WTC11 (cell line): ENCODE data around the gene STARD8. TPM values are rescaled to one million over a fixed set of nuclear protein-coding genes. Genes with fewer than 3 reads are reported as not detected.

Experiments
- ATAC-seq: fragments of 200-7000 bp; cut with Tn5 transposase; 2 replicates; pipeline ENCODE4 v1.10.0; 2021; ENCODE audit warnings: mild to moderate bottlenecking, moderate library complexity
- CTCF ChIA-PET: fragments of 300-600 bp; sonication (Branson Sonifier 250); formaldehyde crosslinking; loops from one replicate; lab custom pipeline; 2021; ENCODE audit warnings: antibody characterized with exemption; lab: Charles Lee
- POLR2A ChIA-PET: fragments of 350-600 bp; sonication (Branson Sonifier 250); formaldehyde crosslinking; loops from one replicate; lab custom pipeline; 2021; ENCODE audit warnings: antibody characterized with exemption; lab: Charles Lee
- DNase-seq: peaks from one replicate; pipeline ENCODE4 v3.0.0; 2021; ENCODE audit warnings: low spot score
- H3K27ac Mint-ChIP-seq: 2 replicates; pipeline ENCODE4 v1.8.0; 2021; ENCODE audit warnings: mixed read lengths
- H3K27me3 Mint-ChIP-seq: 2 replicates; pipeline ENCODE4 v1.8.0; 2021; ENCODE audit warnings: low read depth, mild to moderate bottlenecking, moderate library complexity, mixed read lengths
- H3K36me3 Mint-ChIP-seq: 2 replicates; pipeline ENCODE4 v1.8.0; 2021; ENCODE audit warnings: mixed read lengths
- H3K4me1 Mint-ChIP-seq: 2 replicates; pipeline ENCODE4 v1.8.0; 2022; ENCODE audit warnings: mixed read lengths
- H3K4me3 Mint-ChIP-seq: 2 replicates; pipeline ENCODE4 v1.8.0; 2021; ENCODE audit warnings: mild to moderate bottlenecking, moderate library complexity, mixed read lengths
- H3K9me3 Mint-ChIP-seq: 2 replicates; pipeline ENCODE4 v1.8.0; 2021; ENCODE audit warnings: mixed read lengths
- ETV6 ChIP-seq: sonication (generic); formaldehyde crosslinking; IDR thresholded peaks from 2 replicates; pipeline ENCODE4 v1.8.1; 2022; ENCODE audit warnings: mild to moderate bottlenecking, missing genetic modification reagents
- FOXP1 ChIP-seq: sonication (generic); formaldehyde crosslinking; IDR thresholded peaks from 2 replicates; pipeline ENCODE4 v1.8.0; 2022; ENCODE audit warnings: missing genetic modification reagents, mild to moderate bottlenecking, moderate library complexity, borderline replicate concordance
- GRHL2 ChIP-seq: fragments of 250-450 bp; sonication (Bioruptor Pico); IDR thresholded peaks from 2 replicates; pipeline ENCODE4 v1.8.0; 2022; ENCODE audit warnings: mild to moderate bottlenecking, moderate library complexity; ENCODE audit not compliant: insufficient replicate concordance, severe bottlenecking
- GTF2I ChIP-seq: fragments of 250-450 bp; sonication (Bioruptor Pico); conservative IDR thresholded peaks from 2 replicates; pipeline ENCODE4 v1.4.0; 2021; ENCODE audit warnings: mild to moderate bottlenecking
- HMGA2 ChIP-seq: fragments of 250-450 bp; sonication (Bioruptor Pico); IDR thresholded peaks from 2 replicates; pipeline ENCODE4 v1.4.0; 2021; ENCODE audit warnings: mild to moderate bottlenecking, moderate library complexity
- KAT7 ChIP-seq: sonication (generic); formaldehyde crosslinking; IDR thresholded peaks from 2 replicates; pipeline ENCODE4 v1.8.1; 2023; ENCODE audit warnings: missing genetic modification reagents, mild to moderate bottlenecking, borderline replicate concordance
- NFATC4 ChIP-seq: fragments of 250-450 bp; sonication (Bioruptor Pico); IDR thresholded peaks from 2 replicates; pipeline ENCODE4 v1.9.0; 2021; ENCODE audit warnings: mild to moderate bottlenecking
- RORB ChIP-seq: fragments of 250-450 bp; sonication (Bioruptor Pico); IDR thresholded peaks from 2 replicates; pipeline ENCODE4 v1.9.0; 2021; ENCODE audit warnings: mild to moderate bottlenecking
- SP1 ChIP-seq: sonication (generic); formaldehyde crosslinking; conservative IDR thresholded peaks from 2 replicates; pipeline ENCODE4 v1.8.1; 2022; ENCODE audit warnings: missing genetic modification reagents
- TEAD1 ChIP-seq: sonication (generic); formaldehyde crosslinking; IDR thresholded peaks from 2 replicates; pipeline ENCODE4 v1.8.0; 2022; ENCODE audit warnings: mild to moderate bottlenecking, missing genetic modification reagents
- TP53 ChIP-seq: sonication (generic); formaldehyde crosslinking; IDR thresholded peaks from 2 replicates; pipeline ENCODE4 v1.8.1; 2023; ENCODE audit warnings: mild to moderate bottlenecking, missing genetic modification reagents
- ZNF121 ChIP-seq: sonication (generic); formaldehyde crosslinking; IDR thresholded peaks from 2 replicates; pipeline ENCODE4 v1.8.0; 2023; ENCODE audit warnings: missing genetic modification reagents
- ZNF263 ChIP-seq: sonication (generic); formaldehyde crosslinking; IDR thresholded peaks from 2 replicates; pipeline ENCODE4 v1.8.1; 2022; ENCODE audit warnings: low read depth, mild to moderate bottlenecking, moderate library complexity, missing genetic modification reagents
- total RNA-seq: library from RNA; stranded (reverse); gene quantifications from 3 replicates; pipeline ENCODE4 v1.2.3, GENCODE V29; 2021
- TF ChIP-seq, protein P1 (sequence below): sonication (generic); formaldehyde crosslinking; IDR thresholded peaks from 2 replicates; pipeline ENCODE4 v1.8.0; 2022; ENCODE audit warnings: mild to moderate bottlenecking, missing genetic modification reagents
- TF ChIP-seq, protein P2 (sequence below): sonication (generic); formaldehyde crosslinking; IDR thresholded peaks from 2 replicates; pipeline ENCODE4 v1.8.1; 2022; ENCODE audit warnings: missing genetic modification reagents, borderline replicate concordance
- TF ChIP-seq, protein P3 (sequence below): fragments of 250-450 bp; sonication (Bioruptor Pico); IDR thresholded peaks from 2 replicates; pipeline ENCODE4 v1.9.0; 2021; ENCODE audit warnings: mild to moderate bottlenecking
- TF ChIP-seq, protein P4 (sequence below): sonication (generic); formaldehyde crosslinking; IDR thresholded peaks from 2 replicates; pipeline ENCODE4 v1.8.0; 2022; ENCODE audit warnings: mild to moderate bottlenecking, missing genetic modification reagents
- TF ChIP-seq, protein P5 (sequence below): sonication (generic); formaldehyde crosslinking; IDR thresholded peaks from 2 replicates; pipeline ENCODE4 v1.8.1; 2023; ENCODE audit warnings: mild to moderate bottlenecking, missing genetic modification reagents
- TF ChIP-seq, protein P6 (sequence below): sonication (generic); formaldehyde crosslinking; IDR thresholded peaks from 2 replicates; pipeline ENCODE4 v1.8.1; 2023; ENCODE audit warnings: mild to moderate bottlenecking, missing genetic modification reagents, moderate library complexity

Gene STARD8
- total RNA-seq, 1 experiment from 2014 or later, result 8.5 TPM

DNA sequence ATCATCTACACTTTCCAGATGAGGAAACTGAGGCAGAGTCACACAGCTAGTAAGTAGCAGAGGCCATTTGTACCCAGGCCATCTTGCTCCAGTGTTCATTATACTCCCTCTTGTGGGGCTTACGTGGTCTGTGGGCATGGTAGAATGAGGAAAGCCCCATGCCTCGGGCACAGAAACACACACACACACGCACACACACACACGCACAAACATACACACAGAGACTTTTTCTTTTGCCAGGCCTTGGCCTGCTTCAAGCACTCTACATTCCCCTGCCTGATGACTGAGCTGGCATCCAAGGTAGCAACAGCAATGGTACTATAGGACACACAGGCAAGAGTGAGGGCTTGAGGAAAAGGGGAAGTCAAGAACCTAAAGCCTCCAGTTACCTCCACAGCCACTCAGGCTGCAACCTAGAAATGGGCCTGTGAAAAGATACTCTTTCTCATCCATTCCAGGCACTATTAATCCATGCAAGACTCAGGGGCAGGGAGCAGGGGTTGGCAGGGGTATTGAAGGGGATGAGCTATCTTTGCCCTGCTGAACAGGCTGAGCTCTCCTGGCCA, 43.6 kb downstream of the STARD8 start:
- ChIA-PET POLR2A (no interaction called here), CTCF (no interaction called here)

DNA sequence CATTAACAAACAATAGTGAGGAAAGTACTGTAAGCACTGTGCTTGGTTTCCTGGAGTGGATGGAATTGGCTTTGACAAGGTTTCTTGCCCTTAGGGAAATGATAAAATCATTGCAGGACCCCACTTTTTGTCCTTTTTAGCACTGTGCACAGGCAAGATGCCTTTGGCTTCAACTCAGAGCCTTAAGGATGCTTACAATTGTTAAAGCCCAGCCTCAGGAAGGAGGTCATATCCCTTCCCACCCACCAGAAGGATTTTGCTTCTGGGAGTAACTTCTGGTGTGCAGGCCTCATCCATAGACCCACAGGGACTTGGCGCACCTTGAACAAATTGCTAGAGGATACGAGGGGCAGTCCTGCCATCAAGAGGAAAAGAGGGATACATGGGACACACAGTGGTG, 44.5 kb downstream of the STARD8 start:
- ATAC-seq, result no peak
- DNase-seq, result no peak
- H3K4me1 Mint-ChIP-seq, result peaks cover 32% of the 10 kb centered on the region
- ChIA-PET CTCF (no interaction called here), POLR2A (no interaction called here)
- TF ChIP-seq, protein P1, sequence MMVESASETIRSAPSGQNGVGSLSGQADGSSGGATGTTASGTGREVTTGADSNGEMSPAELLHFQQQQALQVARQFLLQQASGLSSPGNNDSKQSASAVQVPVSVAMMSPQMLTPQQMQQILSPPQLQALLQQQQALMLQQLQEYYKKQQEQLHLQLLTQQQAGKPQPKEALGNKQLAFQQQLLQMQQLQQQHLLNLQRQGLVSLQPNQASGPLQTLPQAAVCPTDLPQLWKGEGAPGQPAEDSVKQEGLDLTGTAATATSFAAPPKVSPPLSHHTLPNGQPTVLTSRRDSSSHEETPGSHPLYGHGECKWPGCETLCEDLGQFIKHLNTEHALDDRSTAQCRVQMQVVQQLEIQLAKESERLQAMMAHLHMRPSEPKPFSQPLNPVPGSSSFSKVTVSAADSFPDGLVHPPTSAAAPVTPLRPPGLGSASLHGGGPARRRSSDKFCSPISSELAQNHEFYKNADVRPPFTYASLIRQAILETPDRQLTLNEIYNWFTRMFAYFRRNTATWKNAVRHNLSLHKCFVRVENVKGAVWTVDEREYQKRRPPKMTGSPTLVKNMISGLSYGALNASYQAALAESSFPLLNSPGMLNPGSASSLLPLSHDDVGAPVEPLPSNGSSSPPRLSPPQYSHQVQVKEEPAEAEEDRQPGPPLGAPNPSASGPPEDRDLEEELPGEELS (CRISPR knock-in tag), result no peak
- no peak for TF ChIP-seq GRHL2
- no peak for TF ChIP-seq RORB (CRISPR knock-in tag)
- TF ChIP-seq, protein P2, sequence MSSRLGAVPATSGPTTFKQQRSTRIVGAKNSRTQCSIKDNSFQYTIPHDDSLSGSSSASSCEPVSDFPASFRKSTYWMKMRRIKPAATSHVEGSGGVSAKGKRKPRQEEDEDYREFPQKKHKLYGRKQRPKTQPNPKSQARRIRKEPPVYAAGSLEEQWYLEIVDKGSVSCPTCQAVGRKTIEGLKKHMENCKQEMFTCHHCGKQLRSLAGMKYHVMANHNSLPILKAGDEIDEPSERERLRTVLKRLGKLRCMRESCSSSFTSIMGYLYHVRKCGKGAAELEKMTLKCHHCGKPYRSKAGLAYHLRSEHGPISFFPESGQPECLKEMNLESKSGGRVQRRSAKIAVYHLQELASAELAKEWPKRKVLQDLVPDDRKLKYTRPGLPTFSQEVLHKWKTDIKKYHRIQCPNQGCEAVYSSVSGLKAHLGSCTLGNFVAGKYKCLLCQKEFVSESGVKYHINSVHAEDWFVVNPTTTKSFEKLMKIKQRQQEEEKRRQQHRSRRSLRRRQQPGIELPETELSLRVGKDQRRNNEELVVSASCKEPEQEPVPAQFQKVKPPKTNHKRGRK (CRISPR knock-in tag), result no peak
- TF ChIP-seq, protein P3, sequence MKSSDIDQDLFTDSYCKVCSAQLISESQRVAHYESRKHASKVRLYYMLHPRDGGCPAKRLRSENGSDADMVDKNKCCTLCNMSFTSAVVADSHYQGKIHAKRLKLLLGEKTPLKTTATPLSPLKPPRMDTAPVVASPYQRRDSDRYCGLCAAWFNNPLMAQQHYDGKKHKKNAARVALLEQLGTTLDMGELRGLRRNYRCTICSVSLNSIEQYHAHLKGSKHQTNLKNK (CRISPR knock-in tag), result no peak
- no peak for TF ChIP-seq NFATC4 (CRISPR knock-in tag)
- TF ChIP-seq, protein P4, sequence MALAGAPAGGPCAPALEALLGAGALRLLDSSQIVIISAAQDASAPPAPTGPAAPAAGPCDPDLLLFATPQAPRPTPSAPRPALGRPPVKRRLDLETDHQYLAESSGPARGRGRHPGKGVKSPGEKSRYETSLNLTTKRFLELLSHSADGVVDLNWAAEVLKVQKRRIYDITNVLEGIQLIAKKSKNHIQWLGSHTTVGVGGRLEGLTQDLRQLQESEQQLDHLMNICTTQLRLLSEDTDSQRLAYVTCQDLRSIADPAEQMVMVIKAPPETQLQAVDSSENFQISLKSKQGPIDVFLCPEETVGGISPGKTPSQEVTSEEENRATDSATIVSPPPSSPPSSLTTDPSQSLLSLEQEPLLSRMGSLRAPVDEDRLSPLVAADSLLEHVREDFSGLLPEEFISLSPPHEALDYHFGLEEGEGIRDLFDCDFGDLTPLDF (CRISPR knock-in tag), result no peak
- TF ChIP-seq GTF2I, result no peak
- TF ChIP-seq SP1 (CRISPR knock-in tag), result no peak
- no peak overlapping the region for H3K4me3 Mint-ChIP-seq
- H3K9me3 Mint-ChIP-seq, result no peaks in the 10 kb centered on the region
- no peaks in the 10 kb centered on the region for H3K36me3 Mint-ChIP-seq
- H3K27ac Mint-ChIP-seq, result no peak overlapping the region
- peaks cover 15% of the 10 kb centered on the region for H3K27me3 Mint-ChIP-seq

More for the DNA sequence above, 43.6 kb downstream of the STARD8 start:
- no peak overlapping the region for H3K27ac Mint-ChIP-seq
- no peaks in the 10 kb centered on the region for H3K36me3 Mint-ChIP-seq
- no peak for TF ChIP-seq HMGA2 (CRISPR knock-in tag)
- TF ChIP-seq TP53 (CRISPR knock-in tag), result no peak
- TF ChIP-seq, protein P5, sequence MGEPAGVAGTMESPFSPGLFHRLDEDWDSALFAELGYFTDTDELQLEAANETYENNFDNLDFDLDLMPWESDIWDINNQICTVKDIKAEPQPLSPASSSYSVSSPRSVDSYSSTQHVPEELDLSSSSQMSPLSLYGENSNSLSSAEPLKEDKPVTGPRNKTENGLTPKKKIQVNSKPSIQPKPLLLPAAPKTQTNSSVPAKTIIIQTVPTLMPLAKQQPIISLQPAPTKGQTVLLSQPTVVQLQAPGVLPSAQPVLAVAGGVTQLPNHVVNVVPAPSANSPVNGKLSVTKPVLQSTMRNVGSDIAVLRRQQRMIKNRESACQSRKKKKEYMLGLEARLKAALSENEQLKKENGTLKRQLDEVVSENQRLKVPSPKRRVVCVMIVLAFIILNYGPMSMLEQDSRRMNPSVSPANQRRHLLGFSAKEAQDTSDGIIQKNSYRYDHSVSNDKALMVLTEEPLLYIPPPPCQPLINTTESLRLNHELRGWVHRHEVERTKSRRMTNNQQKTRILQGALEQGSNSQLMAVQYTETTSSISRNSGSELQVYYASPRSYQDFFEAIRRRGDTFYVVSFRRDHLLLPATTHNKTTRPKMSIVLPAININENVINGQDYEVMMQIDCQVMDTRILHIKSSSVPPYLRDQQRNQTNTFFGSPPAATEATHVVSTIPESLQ (CRISPR knock-in tag), result no peak
- no peak for TF ChIP-seq ZNF263 (CRISPR knock-in tag)
- TF ChIP-seq ZNF121, result no peak
- no peak for TF ChIP-seq FOXP1 (CRISPR knock-in tag)
- TF ChIP-seq TEAD1, result no peak
- TF ChIP-seq, protein P6, sequence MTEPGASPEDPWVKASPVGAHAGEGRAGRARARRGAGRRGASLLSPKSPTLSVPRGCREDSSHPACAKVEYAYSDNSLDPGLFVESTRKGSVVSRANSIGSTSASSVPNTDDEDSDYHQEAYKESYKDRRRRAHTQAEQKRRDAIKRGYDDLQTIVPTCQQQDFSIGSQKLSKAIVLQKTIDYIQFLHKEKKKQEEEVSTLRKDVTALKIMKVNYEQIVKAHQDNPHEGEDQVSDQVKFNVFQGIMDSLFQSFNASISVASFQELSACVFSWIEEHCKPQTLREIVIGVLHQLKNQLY (CRISPR knock-in tag), result no peak
- TF ChIP-seq ETV6, result no peak
- no peak for TF ChIP-seq KAT7
- ATAC-seq (no peak), DNase-seq (no peak)
- no peaks in the 10 kb centered on the region for H3K9me3 Mint-ChIP-seq
- H3K4me1 Mint-ChIP-seq, result peaks cover 30% of the 10 kb centered on the region
- peaks cover 15% of the 10 kb centered on the region for H3K27me3 Mint-ChIP-seq
- H3K4me3 Mint-ChIP-seq, result no peak overlapping the region
